ENCODE data around the gene DHRS13.

Gene DHRS13, protein sequence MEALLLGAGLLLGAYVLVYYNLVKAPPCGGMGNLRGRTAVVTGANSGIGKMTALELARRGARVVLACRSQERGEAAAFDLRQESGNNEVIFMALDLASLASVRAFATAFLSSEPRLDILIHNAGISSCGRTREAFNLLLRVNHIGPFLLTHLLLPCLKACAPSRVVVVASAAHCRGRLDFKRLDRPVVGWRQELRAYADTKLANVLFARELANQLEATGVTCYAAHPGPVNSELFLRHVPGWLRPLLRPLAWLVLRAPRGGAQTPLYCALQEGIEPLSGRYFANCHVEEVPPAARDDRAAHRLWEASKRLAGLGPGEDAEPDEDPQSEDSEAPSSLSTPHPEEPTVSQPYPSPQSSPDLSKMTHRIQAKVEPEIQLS

GRCh38 chr17:28902819-28903545 lies at the start of gene DHRS13:
Gene DHRS13, minus strand, starts transcription at chr17:28903079. Its CDS starts 135 bp downstream, at chr17:28902944.
- peak; percentile 85 for DNase-seq

- peak; percentile 99 for DNase-seq
Measured at GRCh38 chr17:28951991-28952975, 49.4 kb upstream of the DHRS13 start.

DNA sequence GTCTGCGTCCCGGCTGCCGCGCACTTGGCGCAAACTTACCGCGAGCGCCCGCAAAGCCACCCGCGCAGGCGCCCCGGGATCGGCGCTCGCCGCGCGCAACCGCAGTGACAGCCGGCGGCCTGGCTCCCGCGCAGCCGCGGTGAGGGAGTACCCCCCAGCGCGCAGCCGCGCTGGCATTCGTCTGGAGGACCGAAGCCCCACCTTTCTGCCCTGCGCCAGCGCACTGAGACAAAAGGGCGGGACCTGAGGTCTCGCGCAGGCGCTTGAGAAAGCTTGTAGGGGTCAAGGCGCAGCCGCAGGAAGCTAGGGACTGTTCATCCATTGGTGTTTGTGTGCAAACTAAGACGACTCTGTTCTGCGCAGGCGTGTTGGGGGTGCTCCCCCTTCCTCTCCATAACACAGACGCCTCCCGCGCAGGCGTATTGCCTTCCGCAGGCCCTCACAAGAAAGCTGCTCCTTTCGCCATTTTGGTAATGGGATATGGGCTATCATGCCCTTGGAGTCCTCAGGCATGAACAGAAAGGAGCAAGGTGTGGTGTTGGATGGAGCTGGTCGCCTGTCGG lies 48.6 kb upstream of the DHRS13 start, which contains the start of gene PHF12:
Gene PHF12 (minus strand): TSS at position 91 of the 563 bp plus-strand sequence. CDS start 558 bp downstream, outside the sequence.
- DNase-seq = peak; percentile 100

- DNase-seq = no peak
Measured at GRCh38 chr17:28950752-28951427, 48.0 kb upstream of the DHRS13 start.

DNA sequence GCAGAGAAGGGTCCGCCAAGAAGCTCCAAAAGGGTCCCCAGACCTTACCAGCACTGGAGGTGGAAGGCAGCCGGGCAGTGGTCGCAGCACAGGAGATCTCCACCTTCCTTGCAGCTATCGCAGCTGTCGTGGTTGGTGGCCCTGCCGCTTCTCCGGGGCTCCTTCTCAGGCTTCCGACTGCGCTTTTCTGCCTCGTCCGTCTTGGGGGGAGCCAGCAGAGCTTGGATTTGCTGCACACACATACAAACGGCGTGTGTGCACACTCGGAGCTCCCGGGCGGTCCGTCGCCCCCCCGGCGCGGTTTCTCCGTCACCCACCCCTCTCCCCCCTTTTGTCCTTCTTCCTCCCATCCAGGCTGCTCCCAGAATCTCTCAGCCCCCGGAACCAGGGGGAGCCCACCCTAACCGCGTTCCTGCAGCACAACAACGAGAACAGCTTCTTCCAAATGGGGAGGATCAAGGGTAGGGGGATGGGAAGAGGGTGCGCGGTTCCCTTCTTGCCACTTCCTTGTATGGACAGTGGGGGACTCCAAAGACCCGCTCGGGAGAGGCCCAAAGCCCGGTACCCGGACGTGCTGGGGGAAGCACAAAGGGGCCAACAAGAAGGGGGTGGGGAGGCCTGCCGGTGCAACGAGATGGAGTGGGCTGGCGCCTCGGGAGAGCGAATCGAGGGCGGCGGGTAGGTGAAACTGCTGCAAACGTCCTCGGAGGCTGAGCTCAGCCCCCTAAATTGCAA lies 47.3 kb upstream of the DHRS13 start:
- DNase-seq = peak; percentile 55

- peak; percentile 32 for DNase-seq
Measured at GRCh38 chr17:28949185-28950016, 46.5 kb upstream of the DHRS13 start.

GRCh38 chr17:28948873-28949184 lies 46.0 kb upstream of the DHRS13 start:
- DNase-seq = no peak

DNA sequence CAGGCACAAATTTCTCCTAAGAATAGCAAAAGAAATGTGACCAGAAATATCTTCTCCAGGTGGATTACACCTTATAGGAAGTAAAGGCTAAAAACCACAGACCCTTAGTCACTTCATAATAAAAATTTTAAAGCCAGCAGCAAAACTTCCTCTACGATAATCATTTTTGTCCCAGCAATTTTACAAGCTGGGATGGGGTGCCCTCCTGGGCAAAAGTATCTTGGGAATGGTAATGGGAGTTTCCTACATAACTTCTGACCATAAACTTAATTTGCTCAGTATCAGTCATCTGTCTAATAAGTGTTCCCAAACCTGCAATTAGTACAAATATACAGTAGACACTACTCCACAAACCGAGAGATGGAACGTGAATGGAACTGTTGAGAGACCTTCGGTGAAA lies 45.5 kb upstream of the DHRS13 start:
- no peak for DNase-seq

DNA sequence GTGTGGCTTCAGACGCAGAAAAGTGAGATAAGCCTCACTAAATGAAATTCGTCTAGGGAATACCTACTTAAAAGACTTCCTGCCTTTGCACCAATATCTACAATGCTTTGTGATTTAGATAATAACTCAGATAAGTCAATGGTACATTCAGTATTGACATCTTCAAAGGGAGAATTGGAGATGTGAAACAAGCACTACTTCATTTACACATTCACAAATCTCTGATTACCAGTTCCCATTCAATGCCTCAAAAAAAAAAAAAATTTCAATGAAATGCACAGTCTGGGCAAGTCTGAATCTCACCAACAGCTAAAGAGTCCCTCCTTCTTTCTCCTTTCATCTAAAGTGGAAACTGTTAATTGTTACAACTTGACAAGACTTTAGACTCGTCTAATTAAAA lies 44.8 kb upstream of the DHRS13 start:
- DNase-seq = no peak

- DNase-seq = no peak
Measured at GRCh38 chr17:28946239-28946638, 43.4 kb upstream of the DHRS13 start.

DNA sequence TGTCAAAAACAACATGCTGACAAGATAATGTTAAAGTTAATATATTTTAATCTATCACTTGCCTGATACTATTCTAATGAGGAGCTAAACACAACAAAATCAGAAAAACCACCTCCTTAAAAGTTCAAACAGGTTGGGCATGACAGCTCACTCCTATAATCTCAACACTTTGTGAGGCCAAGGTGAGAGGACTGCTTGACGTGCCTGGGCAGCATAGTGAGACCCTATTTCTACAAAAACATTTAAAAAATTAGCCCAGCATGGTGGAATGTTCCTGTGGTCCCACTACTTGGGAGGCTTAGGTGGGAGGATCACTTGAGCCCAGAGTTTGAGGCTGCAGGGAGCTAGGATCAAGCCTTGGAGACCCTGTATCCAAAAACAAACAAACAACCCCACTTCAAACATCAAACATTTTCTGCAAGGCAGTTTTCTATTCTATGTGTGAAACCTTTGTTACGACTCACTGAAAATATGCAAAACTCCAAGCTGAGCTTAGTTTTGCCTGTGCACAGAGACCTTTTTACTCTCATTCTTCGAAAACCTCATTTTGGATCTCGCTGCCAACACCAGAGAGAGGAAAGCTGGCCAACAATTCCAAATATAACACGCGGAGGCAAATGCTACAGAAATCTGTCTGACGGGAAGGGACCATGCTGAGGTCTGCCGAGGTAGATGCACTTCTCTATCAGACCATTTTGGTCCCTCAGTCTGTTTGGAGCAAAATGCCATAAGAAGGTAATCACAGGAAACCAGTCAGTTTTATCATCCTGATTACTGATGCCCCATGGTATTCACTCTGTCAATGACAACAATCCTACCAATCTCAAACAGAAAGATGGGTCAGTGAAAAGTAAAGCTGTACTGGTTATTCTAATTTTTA lies 42.2 kb upstream of the DHRS13 start:
- DNase-seq = no peak

DNA sequence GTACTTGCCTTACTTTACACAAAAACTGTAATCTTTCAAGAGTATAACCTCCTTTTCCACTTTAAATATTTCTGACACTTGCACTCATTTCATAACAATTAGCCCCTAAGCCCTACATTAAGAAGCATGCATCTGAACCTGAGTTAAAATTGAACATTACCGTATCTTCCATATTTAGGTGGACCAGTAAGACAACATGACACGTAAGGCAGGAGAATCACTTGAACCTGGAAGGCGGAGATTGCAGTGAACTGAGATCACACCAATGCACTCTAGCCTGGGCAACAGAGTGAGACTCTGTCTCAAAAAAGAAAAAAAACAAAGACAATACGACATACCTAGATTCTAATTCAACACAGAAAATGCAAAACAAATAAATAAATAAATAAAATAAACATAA lies 41.5 kb upstream of the DHRS13 start:
- DNase-seq = no peak

- no peak for DNase-seq
Measured at GRCh38 chr17:28942925-28943324, 40.0 kb upstream of the DHRS13 start.

GRCh38 chr17:28941251-28941650 lies 38.4 kb upstream of the DHRS13 start:
- no peak for DNase-seq

DNA sequence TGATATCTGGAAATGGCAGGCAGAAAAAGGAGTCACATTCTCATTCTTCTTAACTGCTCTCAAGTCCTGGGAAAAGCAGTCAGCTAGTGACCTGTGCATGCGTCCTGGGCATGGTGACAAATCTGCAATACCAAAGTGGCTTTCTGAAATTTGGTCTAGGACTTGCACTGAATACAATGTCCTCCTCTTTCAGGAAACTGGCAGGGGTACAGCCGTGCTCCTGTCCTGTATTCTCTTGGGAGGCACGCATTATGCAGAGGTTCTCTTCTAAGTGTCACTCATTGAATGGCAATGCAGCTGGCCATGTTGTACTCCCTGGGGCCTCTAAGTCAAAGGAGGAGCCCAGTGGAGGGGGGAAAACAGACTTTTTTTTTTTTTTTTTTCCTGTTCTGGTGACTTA lies 37.8 kb upstream of the DHRS13 start:
- no peak for DNase-seq

DNA sequence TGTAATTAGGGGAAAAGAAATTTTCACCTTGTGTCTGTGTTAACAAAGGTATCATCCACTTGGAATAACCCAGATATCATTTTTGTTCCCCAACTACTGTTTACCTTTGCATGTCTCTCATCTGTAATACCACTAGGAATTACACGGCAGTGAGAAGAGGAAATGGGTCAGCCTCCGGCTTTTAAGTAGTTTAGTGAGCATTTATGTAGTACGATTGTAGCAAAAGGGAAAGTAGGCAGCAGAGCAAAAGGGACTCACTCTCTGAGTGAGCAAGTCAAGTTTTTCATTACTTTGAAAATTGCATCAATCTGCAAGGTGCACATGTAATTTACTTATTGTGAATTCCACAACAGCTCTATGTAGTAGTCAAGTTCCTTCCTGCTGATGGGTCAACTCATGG lies 37.3 kb upstream of the DHRS13 start:
- DNase-seq = no peak

GRCh38 chr17:28938552-28938951 lies 35.7 kb upstream of the DHRS13 start:
- DNase-seq = no peak

- no peak for DNase-seq
Measured at GRCh38 chr17:28937044-28937729, 34.3 kb upstream of the DHRS13 start.

Data from DMS79 (cell line).